ENCODE results near the gene GSTP1. TPM values are rescaled to one million over a fixed set of nuclear protein-coding genes. Genes with fewer than 3 reads are reported as not detected.

The GSTP1 gene
- total and polyA plus RNA-seq, 9 of the 15 experiments (the other 6 are each of a cell fraction or from before 2014, with no cell fraction given) = 592 to 2,150 (median 1,204) TPM

DNA sequence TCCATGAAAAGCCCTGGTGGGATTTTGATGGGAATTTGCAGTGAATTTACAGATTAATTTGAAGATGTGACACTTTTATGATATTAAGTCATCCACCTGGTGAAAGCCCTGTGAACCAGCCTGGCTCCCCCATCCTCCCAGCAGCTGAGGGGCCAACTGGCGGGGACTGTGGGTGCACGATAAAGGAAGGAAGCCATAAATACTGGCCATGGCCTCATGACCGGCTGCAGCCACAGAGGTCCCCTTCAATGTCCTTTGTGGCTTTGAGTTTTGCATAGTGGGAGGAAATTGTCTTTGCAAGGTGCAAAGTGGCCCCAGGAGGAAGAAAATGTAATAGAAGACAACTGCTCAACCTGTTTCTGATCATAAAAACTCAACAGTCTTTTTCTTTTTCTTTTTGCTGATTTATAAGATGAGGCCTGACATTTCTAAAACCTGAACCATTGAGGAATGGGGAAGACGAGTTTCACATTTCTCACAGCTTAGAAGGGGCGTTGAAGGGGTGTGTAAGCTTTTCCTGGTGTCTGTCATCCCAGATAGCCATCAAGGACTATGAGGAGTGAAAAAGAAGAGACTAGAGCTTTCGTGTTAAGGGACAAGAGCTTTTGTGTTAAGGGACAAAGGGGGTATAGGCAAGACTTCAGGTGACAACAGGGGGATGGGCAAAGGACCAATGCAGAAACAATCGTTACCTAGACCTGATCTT, 16.9 kb downstream of the GSTP1 start (continued):
- no peak; a peak in 1 of 4 replicates for TF ChIP-seq ETV6 (IDR thresholded peaks at IDR 0.05; ENCODE audit: borderline replicate concordance in 1 of 2, low read depth in 2 of 2, low read length in 1 of 2)
- no peak for TF ChIP-seq ETV6 (CRISPR knock-in tag; IDR thresholded peaks at IDR 0.05; ENCODE audit: borderline replicate concordance)
- TF ChIP-seq, protein P1, sequence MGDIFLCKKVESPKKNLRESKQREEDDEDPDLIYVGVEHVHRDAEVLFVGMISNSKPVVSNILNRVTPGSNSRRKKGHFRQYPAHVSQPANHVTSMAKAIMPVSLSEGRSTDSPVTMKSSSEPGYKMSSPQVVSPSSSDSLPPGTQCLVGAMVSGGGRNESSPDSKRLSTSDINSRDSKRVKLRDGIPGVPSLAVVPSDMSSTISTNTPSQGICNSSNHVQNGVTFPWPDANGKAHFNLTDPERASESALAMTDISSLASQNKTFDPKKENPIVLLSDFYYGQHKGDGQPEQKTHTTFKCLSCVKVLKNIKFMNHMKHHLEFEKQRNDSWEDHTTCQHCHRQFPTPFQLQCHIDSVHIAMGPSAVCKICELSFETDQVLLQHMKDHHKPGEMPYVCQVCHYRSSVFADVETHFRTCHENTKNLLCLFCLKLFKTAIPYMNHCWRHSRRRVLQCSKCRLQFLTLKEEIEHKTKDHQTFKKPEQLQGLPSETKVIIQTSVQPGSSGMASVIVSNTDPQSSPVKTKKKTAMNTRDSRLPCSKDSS (IDR thresholded peaks at IDR 0.05; ENCODE audit: low read depth, partially characterized antibody) = no peak
- no peak for TF ChIP-seq U2AF1 (optimal IDR thresholded peaks at IDR 0.05; ENCODE audit: low read depth, low read length)
- no peak for TF ChIP-seq SNIP1 (IDR thresholded peaks at IDR 0.05; ENCODE audit: low read depth)
- TF ChIP-seq, protein P2, sequence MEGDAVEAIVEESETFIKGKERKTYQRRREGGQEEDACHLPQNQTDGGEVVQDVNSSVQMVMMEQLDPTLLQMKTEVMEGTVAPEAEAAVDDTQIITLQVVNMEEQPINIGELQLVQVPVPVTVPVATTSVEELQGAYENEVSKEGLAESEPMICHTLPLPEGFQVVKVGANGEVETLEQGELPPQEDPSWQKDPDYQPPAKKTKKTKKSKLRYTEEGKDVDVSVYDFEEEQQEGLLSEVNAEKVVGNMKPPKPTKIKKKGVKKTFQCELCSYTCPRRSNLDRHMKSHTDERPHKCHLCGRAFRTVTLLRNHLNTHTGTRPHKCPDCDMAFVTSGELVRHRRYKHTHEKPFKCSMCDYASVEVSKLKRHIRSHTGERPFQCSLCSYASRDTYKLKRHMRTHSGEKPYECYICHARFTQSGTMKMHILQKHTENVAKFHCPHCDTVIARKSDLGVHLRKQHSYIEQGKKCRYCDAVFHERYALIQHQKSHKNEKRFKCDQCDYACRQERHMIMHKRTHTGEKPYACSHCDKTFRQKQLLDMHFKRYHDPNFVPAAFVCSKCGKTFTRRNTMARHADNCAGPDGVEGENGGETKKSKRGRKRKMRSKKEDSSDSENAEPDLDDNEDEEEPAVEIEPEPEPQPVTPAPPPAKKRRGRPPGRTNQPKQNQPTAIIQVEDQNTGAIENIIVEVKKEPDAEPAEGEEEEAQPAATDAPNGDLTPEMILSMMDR (IDR thresholded peaks at IDR 0.05 in 2 of 3, conservative IDR thresholded peaks at IDR 0.05 in 1 of 3; ENCODE audit: insufficient read depth in 2 of 3, low read depth in 1 of 3, low read length in 3 of 3) = no peak
- TF ChIP-seq CHD1 (IDR thresholded peaks at IDR 0.05; ENCODE audit: low read length) = no peak
- TF ChIP-seq YBX1 (IDR thresholded peaks at IDR 0.05) = no peak
- TF ChIP-seq FOS (IDR thresholded peaks at IDR 0.05; ENCODE audit: extremely low read depth, insufficient read length) = no peak
- TF ChIP-seq, protein P3, sequence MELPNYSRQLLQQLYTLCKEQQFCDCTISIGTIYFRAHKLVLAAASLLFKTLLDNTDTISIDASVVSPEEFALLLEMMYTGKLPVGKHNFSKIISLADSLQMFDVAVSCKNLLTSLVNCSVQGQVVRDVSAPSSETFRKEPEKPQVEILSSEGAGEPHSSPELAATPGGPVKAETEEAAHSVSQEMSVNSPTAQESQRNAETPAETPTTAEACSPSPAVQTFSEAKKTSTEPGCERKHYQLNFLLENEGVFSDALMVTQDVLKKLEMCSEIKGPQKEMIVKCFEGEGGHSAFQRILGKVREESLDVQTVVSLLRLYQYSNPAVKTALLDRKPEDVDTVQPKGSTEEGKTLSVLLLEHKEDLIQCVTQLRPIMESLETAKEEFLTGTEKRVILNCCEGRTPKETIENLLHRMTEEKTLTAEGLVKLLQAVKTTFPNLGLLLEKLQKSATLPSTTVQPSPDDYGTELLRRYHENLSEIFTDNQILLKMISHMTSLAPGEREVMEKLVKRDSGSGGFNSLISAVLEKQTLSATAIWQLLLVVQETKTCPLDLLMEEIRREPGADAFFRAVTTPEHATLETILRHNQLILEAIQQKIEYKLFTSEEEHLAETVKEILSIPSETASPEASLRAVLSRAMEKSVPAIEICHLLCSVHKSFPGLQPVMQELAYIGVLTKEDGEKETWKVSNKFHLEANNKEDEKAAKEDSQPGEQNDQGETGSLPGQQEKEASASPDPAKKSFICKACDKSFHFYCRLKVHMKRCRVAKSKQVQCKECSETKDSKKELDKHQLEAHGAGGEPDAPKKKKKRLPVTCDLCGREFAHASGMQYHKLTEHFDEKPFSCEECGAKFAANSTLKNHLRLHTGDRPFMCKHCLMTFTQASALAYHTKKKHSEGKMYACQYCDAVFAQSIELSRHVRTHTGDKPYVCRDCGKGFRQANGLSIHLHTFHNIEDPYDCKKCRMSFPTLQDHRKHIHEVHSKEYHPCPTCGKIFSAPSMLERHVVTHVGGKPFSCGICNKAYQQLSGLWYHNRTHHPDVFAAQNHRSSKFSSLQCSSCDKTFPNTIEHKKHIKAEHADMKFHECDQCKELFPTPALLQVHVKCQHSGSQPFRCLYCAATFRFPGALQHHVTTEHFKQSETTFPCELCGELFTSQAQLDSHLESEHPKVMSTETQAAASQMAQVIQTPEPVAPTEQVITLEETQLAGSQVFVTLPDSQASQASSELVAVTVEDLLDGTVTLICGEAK (IDR thresholded peaks at IDR 0.05) = no peak
- TF ChIP-seq, protein P3 (CRISPR knock-in tag; IDR thresholded peaks at IDR 0.05) = no peak
- no peak for TF ChIP-seq NFE2L1 (tag; IDR thresholded peaks at IDR 0.05; ENCODE audit: borderline replicate concordance, low read depth)
- TF ChIP-seq NELFE (IDR thresholded peaks at IDR 0.05; ENCODE audit: insufficient read depth, insufficient read length) = no peak
- no peak for TF ChIP-seq HNRNPK (IDR thresholded peaks at IDR 0.05; ENCODE audit: low read depth, low read length, poor library complexity, severe bottlenecking)
- no peak for TF ChIP-seq HCFC1 (IDR thresholded peaks at IDR 0.05; ENCODE audit: low read depth, low read length)
- TF ChIP-seq NFRKB (IDR thresholded peaks at IDR 0.05; ENCODE audit: low read depth) = no peak
